GM18858 (cell line): ENCODE measurements around the gene TSHB.
"Not testable (repeated sequence)": the region's sequence is repeated elsewhere in the genome, so short reads cannot be mapped to it uniquely, and the experiment has no call there.

Experiments
- ATAC-seq: cut with Tn5 transposase; IDR thresholded peaks from one replicate; pipeline ENCODE4 v1.9.1; 2021; ENCODE audit not compliant: unreplicated experiment

The TSHB gene

DNA sequence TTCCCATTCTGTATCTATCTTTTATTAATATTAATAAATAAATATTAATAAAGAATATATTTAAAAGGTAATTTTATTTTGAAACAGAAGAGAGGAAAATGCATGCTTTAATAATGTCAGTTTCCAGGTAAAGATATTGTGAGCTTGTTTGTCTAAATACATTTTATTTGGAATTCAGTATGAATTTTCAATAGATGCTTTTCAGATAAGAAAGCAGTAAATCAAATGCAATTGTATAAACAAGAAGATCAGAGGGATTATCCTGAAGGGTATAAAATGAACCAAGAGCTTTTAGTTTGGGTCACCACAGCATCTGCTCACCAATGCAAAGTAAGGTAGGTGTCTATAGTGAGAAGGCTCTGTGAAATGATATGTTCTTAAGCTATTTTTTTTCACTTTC is at the start of gene TSHB:
TSHB (plus strand) TSS at position 301 of the 400 bp plus-strand sequence. CDS start 3,537 bp downstream, outside the sequence.
- ATAC-seq, result no peak

DNA sequence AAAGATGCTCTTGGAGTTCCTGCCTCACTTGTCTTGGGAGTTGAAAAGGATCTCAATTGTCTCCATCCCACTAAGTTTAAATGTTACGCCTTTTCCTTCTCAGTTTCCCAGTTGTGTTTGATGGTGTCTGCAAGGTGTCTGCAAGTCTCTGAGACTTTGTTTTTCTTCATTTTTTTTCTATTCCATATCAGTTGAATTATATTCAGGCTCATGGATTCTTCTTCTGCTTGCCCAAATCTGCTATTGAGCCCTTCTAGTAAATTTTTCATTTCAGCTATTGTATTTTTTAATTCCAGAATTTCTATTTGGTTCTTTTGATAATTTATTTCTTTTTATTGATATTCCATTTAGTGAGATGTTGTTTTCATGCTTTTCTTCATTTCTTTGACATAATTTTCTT is 47.4 kb upstream of the TSHB start:
- ATAC-seq, result no peak

DNA sequence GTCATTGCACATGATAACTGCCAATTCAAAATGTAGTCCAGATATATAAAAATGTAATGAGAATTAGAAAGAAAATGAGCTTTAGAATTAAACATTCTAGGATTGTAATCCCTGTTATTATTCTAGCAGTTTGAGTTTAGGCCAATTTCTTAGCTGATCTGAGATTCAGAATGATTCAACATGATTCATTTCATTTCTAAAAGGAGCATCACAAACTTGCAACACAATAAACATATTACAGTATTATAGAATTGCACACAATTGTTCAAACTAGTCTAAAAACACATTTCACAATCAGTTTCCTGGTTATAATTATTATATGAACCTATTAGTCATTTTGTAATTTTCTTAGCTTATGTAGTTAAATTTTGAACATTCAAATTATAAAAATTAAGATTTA is 43.3 kb upstream of the TSHB start:
- no peak for ATAC-seq

DNA sequence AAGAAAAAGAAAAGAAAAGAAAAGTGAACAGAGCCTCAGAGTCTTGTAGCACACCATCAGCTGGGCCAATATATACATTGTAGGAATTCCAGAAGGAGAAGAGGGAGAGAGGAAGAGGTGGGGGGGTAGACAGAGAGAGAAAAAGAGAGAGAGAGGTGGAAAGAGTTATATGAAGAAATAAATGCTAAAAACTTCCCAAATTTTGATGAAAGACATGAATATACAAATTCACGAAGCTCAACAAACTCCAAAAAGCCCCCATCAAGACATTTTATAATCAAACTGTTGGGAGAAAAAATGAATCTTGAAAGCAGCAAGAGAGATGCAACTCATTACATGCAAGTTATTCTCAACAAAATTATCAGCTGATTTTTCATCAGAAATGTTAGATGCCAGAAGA is 41.5 kb upstream of the TSHB start:
- no peak for ATAC-seq

DNA sequence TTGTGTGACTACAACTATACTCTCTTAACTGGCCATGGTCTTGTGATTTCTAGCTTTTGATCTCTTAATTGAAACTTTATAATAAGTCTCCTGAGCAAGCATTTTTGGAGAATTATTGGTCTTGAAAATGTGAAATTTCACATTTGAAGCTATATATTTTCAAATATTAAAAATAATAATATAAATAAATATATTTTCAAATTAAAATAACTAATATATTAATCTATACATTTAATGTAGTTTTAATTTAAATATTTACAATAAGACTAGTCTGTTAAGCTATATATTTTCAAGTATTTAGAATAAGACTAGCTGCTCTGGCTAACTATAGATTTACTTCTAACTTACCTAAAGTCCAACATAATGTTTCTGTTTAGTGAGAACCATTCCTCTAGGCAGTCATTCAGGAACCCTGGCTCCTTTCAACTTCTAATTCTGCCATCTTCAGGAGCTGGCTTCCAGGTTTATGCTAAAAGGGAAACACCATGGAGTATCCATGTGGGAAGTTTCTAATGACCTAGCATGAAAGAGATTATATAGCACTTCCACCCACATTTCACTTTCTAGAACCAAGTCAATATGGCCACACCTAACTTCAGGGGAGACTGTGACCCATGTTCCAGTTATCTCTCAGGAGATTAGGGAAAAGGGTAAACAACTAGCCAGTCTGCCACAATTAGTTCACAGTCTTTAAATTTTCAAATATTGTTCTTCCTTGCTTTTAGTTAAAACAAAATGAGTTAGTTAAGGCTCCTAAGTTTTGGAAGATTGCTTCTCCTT is 31.9 kb upstream of the TSHB start:
- no peak for ATAC-seq

DNA sequence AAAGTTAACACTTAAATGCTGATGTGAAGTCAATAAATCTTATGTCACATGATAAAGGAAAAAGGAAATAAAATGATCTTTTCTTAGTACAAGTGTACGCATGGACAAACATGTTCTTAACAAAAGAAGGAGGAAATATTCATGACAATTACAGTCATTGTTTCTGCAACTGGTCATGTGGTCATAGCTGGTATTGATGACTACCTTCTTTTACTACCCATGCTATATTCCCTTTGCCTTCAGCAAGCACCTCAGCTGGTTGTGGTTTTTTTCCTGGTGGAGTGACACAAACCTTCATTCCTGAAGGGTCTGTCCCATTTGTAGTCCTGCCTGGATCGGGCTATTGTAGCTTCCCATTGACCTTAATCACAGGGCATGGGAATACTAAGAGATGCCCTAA is 23.4 kb upstream of the TSHB start:
- ATAC-seq, result no peak

DNA sequence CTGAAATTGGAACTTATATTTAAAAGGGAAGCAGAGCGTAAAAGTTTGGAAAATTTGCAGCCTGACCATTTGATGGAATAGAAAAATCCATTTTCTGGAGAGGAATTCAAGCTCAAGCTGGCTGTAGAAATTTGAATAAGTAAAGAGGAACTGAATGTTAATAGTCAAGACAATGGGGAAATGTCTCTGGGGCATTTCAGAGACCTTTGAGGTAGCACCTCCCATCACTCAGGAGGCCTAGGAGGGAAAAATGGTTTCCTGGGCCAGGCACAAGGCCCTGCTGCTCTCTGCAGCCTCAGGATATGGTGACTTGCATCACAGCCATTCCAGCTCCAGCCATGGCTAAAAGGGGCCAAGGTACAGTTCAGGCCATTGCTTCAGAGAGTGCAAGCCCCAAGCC is 17.6 kb upstream of the TSHB start:
- ATAC-seq, result no peak

DNA sequence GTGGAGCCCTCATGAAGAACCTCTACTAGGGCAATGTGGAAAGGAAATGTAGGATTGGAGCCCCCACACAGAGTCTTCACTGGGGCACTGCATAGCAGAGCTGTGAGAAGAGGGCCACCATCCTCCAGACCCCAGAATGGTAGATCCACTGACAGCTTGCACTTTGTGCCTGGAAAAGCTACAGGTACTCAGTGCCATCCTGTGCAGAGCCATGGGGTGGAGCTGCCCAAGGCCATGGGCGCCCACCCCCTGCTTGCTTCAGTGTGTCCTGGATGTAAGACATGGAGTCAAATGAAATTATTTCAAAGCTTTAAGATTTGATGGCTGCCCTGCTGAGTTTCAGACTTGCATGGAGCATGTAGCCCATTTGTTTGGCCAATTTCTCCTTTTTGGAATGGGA is 17.2 kb upstream of the TSHB start:
- ATAC-seq, result no peak

DNA sequence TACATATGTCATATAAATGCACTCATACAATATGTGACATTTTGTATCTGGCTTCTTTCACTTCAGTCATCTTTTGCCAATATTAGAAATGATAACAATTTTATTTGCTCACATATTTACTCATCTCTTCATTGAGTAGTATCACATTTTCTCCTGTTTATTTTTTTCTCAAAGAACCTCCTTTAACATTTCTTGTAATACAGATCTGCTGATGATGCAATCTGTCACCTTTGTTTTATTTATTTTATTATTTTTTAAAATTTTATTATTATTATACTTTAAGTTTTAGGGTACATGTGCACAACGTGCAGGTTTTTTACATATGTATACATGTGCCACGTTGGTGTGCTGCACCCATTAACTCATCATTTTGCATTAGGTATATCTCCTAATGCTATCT is 15.8 kb upstream of the TSHB start:
- ATAC-seq, result no peak

DNA sequence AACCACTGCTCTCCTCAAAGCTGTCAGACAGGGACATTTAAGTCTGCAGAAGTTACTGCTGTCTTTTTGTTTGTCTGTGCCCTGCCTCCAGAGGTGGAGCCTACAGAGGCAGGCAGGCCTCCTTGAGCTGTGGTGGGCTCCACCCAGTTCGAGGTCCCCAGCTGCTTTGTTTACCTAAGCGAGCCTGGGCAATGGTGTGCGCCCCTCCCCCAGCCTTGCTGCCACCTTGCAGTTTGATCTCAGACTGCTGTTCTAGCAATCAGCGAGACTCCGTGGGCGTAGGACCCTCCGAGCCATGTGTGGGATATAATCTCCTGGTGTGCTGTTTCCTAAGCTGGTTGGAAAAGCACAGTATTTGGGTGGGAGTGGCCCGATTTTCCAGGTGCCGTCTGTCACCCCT is 10.1 kb upstream of the TSHB start:
- ATAC-seq, result not testable (repeated sequence)

DNA sequence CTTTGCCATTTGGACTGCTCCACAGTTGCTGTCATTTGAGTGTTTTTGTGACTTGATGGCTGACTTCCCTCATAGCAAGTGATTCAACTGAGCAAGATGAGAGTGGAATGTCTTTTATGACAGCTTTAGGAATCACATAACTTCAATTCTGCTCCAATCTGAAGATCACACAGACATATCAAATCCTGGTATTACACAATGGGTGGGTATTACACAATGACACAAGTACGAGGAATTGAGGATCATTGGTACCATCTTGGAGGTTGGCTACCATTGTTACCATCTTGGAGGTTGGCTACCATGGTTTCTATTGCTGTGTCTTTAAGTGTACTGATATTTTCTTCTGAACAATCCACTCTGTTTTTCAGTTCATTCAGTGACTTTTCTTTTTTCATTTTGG is 8.5 kb upstream of the TSHB start:
- ATAC-seq, result no peak

DNA sequence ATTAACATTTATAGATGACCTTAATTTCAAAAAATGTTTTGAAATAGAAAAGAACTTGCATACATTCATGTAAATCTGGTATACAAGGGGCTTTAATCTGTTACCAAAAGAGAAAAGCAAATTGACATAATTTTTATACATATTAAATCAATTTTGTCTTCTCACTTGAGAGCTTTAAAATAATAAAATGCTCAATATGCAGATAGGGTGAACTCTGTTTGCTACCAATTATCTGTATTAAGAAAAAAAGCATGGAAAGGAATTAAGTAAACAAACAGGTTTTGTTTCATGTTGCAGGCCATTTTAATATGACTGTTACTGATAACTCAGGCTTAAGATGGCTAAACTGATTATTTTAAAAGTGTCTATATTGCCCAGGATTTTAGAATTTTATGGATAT is 6.0 kb upstream of the TSHB start:
- ATAC-seq, result no peak

DNA sequence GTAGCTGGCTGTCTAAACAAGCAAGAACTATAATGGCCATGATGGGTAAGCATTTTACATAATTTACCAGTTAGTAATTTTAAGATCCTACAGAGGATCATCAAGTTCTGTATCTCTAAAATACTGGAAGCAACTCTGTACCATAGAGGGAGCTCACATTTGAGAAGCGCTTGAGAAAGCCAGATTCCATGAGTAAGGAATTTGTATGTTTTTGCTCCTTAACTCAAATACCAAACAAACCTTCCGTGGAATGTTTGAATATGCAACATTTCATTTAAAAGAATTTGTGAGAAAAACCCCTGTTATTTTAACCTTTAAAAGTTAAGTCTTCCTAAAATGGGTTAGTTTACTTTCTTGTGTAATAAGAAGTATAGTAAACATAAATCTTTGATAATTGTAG is 2.0 kb downstream of the TSHB start:
- no peak for ATAC-seq

DNA sequence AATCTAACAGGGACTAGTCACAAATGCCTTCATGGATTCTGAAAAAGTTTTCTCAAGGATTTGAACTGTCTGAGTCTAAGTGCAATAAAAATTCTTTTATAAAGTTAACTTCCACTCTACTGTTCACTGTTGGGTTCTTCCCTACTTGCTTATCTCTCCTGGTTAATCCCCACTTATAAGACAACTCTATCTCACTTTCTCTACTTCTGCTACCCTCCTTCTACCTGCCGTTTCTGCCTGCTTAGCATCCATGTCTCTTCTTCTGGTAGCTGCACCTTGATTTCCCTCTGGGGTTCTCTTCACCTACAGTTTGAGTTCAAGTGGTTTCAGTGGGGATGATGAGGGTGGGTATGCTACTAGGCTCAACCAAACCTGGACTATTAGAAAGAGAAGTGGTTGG is 6.0 kb downstream of the TSHB start:
- no peak for ATAC-seq

DNA sequence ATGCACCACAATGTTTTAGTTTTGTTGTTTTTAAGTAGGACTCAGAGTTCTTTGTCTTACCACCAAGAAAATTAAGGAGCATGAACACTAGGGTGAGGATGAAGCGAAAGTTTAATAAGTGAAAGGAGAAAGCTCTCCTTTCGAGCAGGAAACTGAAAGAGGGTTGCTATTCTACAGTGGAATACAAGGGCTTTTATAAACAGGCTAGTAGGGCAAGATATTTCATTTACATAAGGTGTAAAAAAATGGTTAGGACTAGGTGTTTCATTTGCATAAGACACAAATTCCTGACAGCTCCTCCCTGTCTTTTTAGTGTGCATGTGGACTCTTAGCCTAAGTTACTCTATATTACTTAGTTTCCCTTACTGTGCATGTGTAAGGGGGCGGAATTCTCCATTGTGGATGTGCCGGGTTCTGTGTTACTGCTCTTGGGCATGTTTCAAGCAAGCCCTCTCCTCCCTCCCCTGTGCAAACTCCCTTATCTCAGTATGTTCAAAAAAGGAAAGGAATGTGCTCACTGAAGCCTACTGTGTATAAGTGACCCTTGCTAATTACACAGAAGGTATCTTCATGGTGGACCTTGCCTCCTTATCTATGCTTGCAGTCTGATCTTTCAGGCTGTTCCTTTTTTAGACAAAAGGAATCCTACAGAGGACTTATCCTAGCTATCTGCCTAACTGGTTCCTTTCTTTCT is 7.3 kb downstream of the TSHB start:
- no peak for ATAC-seq

DNA sequence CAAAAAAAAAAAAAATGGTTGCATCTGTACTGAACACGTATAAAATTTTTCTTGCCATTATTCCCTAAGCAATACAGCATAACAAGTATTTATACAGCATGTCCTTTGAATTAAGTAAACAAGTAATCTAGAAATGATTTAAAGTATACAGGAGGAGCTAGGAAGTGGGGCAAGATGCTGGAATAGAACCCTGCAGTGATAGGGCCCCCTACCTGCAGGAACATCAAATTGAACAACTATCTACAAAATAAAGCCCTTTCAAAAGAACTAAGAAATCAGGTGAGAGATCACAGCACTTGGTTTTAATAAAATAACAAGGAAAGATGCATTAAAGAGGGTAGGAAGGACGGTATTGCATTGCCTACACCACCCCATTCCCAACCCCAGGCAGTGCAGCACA is 10.9 kb downstream of the TSHB start:
- no peak for ATAC-seq

DNA sequence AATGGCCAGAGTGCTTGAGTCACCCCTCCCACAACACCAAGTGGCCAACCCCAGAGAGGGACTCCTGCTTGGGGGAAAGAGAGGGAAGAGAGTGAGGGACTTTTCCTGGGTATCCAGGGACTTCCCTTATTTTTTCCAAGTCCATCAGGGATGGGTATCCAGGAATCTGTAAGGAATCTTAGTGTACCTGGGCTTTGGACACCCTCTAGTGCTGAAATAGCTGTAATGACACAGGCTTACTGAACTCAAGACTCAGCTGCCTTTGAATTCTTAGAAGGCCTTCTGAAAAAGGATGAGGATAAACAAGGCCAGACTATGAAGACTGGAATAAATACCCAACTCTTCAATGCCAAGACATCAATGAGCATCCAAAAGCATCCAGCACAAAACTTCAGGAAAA is 12.0 kb downstream of the TSHB start:
- ATAC-seq, result no peak

DNA sequence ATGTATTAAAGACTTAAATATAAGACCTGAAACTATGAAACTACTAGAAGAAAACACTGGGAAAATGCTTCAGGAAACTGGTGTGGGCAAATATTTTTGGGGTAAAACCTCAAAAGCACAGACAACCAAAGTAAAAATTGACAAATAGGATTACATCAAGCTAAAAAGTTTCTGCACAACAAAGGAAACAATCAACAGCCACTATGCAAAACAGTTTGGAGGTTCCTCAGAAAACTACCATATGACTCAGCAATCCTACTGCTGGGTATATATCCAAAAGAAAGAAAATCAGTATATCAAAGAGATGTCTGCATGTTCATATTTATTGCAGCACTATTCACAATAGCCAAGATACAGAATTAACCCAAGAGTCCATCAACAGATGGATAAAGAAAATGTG is 17.1 kb downstream of the TSHB start:
- ATAC-seq, result no peak

DNA sequence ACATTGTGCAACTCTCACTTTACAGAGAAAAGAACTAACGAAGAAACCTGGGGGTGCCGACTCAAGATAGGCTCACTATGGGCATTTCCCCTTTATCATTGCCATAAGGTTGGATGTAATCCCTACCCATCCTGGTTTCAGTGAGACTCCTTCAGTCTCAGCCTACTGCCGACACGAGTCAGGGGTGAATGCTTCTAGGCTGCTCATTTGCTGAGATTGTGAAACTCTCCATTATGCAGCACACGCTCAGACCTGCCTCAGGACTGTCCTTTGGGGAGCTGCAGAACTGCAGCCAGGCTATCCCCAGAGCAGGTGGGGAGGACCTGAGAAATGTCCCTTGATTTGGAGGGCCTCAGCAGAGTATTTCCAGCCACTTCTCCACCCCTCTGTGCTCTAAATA is 22.2 kb downstream of the TSHB start:
- no peak for ATAC-seq

DNA sequence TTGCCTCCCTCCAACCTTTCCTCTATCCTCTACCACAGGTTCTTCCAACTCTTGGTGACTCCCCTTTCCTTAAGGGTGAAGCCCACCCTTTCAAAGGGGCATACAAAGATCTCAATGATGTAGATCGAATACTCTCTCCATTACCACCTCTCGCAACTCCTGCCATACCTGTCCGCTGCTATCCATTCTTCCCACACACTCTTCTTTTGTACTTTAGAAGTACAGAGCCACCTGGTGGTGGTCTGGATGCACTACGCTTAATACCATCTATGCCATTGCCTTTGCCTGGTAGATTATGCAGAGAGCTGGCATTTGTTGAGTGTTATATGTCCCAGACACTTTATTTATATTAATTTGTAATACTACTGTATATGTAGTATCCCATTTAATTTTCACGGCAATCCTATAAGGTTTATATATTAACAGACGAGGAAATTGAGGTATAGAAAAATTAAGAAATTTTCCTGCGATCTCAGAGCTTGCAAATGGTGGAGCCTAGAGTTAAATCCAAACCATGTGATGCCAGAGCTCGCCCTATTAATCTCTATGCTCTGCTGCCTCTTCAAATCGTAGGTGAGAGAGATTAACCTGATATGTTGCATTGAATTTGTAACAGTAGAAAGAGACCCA is 22.9 kb downstream of the TSHB start:
- peak; percentile 84 for ATAC-seq

DNA sequence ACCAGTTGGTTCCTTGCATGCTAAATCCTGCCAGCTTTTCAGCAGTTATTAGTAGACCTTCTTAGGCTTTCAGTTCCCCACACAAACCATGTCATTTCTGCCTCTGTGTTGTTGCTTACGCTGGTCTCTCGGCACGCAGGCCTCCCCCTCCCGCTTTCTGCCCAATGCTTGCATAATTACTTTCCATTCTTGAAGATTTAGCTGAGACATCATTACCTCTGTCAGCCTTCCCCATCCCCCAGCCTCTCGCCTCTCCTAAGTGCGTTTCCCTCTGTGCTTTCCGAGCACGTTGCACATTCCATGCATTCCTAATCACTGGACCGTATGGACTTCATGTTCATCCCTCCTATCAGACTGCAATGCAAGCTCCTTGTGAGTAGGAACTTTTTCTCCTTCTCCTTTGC is 26.8 kb downstream of the TSHB start:
- ATAC-seq, result no peak

DNA sequence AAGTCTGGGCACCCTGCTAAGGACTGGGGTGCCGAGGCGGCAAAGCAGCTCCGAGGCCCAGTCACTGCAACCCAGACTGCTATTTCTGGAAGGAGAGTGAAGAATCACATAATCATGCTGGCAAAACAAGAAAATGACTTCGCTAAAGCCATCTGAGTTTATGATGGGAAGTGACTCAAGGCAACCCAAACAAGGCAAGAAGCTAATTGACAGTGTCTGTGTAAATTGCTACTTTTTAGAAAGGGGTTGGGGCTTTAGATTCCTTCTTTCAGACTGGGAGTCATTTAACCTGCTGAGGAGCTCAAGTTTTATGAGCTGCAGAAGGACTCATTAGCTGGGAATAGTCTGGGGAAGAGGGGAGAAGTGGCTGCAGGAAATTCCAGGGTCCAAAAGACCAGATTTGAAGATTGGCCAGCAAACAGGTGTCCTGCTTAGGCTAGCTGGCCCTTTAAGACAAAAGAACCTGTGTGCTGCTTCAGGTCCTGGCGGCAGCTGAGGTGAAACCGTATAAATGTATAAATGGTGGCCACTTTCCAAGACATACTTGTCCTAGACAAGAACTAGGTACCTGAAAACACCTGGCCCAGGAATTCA is 28.1 kb downstream of the TSHB start:
- no peak for ATAC-seq
